Measurements from ENCODE around the gene PCDHGA4. TPM values are rescaled to one million over a fixed set of nuclear protein-coding genes. Genes with fewer than 3 reads are reported as not detected.
A peak's percentile ranks its signal among the peaks of the same experiment; 100 is the strongest.
"Not testable (repeated sequence)": the region's sequence is repeated elsewhere in the genome, so short reads cannot be mapped to it uniquely, and the experiment has no call there.

PCDHGA4 gene
- total and polyA plus RNA-seq, 9 donors, result 1.2 to 8.2 (median 5.7) TPM

GRCh38 chr5:141328231-141328630, 26.6 kb upstream of the PCDHGA4 start:
- intact Hi-C loops (cut with DNase I), result loop anchor here in 1 of 4 donors (10.0 kb wide), 1 partner anchor 227 kb away; no protein-coding TSS in a partner anchor
- Histone ChIP-seq H3K4me3 (no peak overlapping the region), H3K27me3 (no peaks in the 10 kb centered on the region), H3K9me3 (peaks cover 0 to 39% of the 10 kb centered on the region in 2 donors), H3K27ac (no peak overlapping the region), H3K36me3 (no peaks in the 10 kb centered on the region), H3K4me1 (ENCODE audit: insufficient read depth) (no peaks in the 10 kb centered on the region)
- no peak for TF ChIP-seq CTCF (IDR thresholded peaks at IDR 0.05)
- no peak for TF ChIP-seq EP300 (IDR thresholded peaks at IDR 0.05)
- TF ChIP-seq POLR2A (IDR thresholded peaks at IDR 0.05), result no peak
- DNase-seq, result no peak
- WGBS, 3 donors, result 76 to 86% (median 80%) methylated on average over 8 of the region's 8 CpGs

- no peak within 1 kb of the TSS for H3K4me3 ChIP-seq
- H3K9me3 ChIP-seq, result peaks cover 0 to 48% of the 10 kb centered on the region in 2 donors
- intact Hi-C loops (cut with DNase I), result no loop called here
- no peak for TF ChIP-seq CTCF (IDR thresholded peaks at IDR 0.05)
- no peak for TF ChIP-seq EP300 (IDR thresholded peaks at IDR 0.05)
- WGBS, 3 donors, result 17 to 26% (median 23%) methylated on average over 21 of the region's 21 CpGs
- no peak within 1 kb of the TSS for H3K27ac ChIP-seq
- no peaks in the 10 kb centered on the region for H3K27me3 ChIP-seq
- no peaks in the 10 kb centered on the region for H3K36me3 ChIP-seq
- DNase-seq, result no peak
- no peaks in the 10 kb centered on the region for H3K4me1 ChIP-seq (ENCODE audit: insufficient read depth)
These were observed 24.3 kb upstream of the PCDHGA4 start, which contains the start of gene PCDHGA1 for GRCh38 chr5:141330299-141331080. TSS of gene PCDHGA1 (plus strand) at chr5:141330514.

- 30 to 55% (median 42%) methylated on average over 34 to 39 of the region's 39 CpGs for WGBS, 3 donors
These were observed 22.2 kb upstream of the PCDHGA4 start for GRCh38 chr5:141332571-141332970.

GRCh38 chr5:141338538-141339306, 16.1 kb upstream of the PCDHGA4 start, which contains the start of gene PCDHGA2:
TSS of gene PCDHGA2 (plus strand) at chr5:141338760.
- Histone ChIP-seq H3K27ac (no peak within 1 kb of the TSS), H3K9me3 (peaks cover 7 to 37% of the 10 kb centered on the region in 2 donors), H3K36me3 (no peaks in the 10 kb centered on the region), H3K4me3 (peak within 1 kb of the TSS; percentile 26), H3K4me1 (ENCODE audit: insufficient read depth) (no peaks in the 10 kb centered on the region), H3K27me3 (no peaks in the 10 kb centered on the region)
- TF ChIP-seq CTCF (IDR thresholded peaks at IDR 0.05), result peak; percentile 9 to 58 (median 46)
- no peak for TF ChIP-seq EP300 (IDR thresholded peaks at IDR 0.05)
- WGBS, 3 donors, result 7 to 15% (median 7%) methylated on average over 27 of the region's 27 CpGs
- DNase-seq, result peak in 3 of 5 donors; percentile 43 to 50 (median 43)
- intact Hi-C loops (cut with DNase I), result no loop called here

More at GRCh38 chr5:141332571-141332970, 22.2 kb upstream of the PCDHGA4 start:
- H3K4me3 ChIP-seq; DNase-seq; H3K27me3 ChIP-seq; H3K36me3 ChIP-seq; intact Hi-C loops (cut with DNase I); H3K27ac ChIP-seq; H3K4me1 ChIP-seq (ENCODE audit: insufficient read depth): not testable (repeated sequence)
- peaks cover 3 to 44% of the 10 kb centered on the region in 2 donors for H3K9me3 ChIP-seq

GRCh38 chr5:141340781-141341354, 14.0 kb upstream of the PCDHGA4 start:
- intact Hi-C loops (cut with DNase I); H3K4me1 ChIP-seq (ENCODE audit: insufficient read depth): not testable (repeated sequence)

More at GRCh38 chr5:141340781-141341354, 14.0 kb upstream of the PCDHGA4 start:
- not testable (repeated sequence) for H3K27ac ChIP-seq, H3K36me3 ChIP-seq, H3K4me3 ChIP-seq, H3K27me3 ChIP-seq, DNase-seq
- peaks cover 19 to 46% of the 10 kb centered on the region in 2 donors for H3K9me3 ChIP-seq
- 42 to 79% (median 52%) methylated on average over 24 to 45 of the region's 45 CpGs for WGBS, 3 donors

All from ovary (tissue), 9 donors.